GM18505 (cell line): ENCODE measurements around the gene GRIN2C.

Experiments used
- ATAC-seq: cut with Tn5 transposase; IDR thresholded peaks from one replicate; pipeline ENCODE4 v1.9.1; 2021; ENCODE audit not compliant: unreplicated experiment
- POLR2A ChIP-seq: IDR thresholded peaks from 4 replicates; pipeline ENCODE4 v1.6.1; 2011; ENCODE audit warnings: borderline replicate concordance; ENCODE audit not compliant: insufficient read depth, insufficient read length; ENCODE audit errors: extremely low read depth

The GRIN2C gene

GRCh38 chr17:74892013-74892841 is 32.5 kb upstream of the GRIN2C start:
- ATAC-seq, result no peak
- TF ChIP-seq POLR2A, result no peak

DNA sequence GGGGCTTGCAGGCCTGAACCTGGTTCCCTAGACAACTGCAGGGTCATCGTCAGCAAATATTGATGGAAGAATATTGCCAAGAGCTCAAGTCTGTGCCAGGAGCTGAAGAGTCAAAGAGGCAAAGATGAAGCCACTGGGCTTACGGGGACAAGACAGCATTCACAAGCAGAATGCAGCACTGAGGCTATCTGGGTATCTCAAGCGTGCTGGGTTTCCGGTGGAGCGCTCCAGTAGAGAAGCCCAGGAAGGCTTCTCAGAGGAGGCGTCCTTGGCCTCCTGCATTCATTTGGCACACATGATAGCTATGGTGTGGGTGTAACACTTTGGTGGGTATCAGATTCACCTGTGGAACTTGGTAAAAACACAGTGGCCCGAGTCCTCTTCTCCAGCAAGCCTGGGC is 30.9 kb upstream of the GRIN2C start:
- no peak for TF ChIP-seq POLR2A
- no peak for ATAC-seq

DNA sequence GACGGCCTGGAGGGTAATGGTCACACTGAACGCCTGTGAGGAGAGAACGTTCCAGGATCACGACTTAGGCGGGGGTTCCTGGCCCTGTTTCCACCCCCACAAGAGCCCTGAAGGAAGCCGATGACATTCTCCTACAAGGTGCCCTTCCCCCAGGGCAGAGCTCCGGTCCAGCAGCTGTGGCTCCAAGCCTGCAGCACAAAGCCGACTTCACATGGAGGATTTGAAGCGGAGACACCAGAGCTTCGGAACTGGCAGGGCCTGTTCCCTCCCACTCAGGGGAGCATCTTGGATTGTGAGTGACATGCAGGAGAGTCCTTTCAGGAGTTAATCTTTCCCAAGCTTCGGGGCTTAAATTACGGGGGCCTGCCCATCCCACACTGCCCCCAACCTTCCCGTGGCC is 28.8 kb upstream of the GRIN2C start:
- ATAC-seq, result no peak
- TF ChIP-seq POLR2A, result no peak

- no peak for TF ChIP-seq POLR2A
- no peak for ATAC-seq
Observed at GRCh38 chr17:74883241-74883745, 23.6 kb upstream of the GRIN2C start.

GRCh38 chr17:74882517-74883240 is 23.0 kb upstream of the GRIN2C start:
- no peak for ATAC-seq
- TF ChIP-seq POLR2A, result no peak

GRCh38 chr17:74881073-74881472 is 21.4 kb upstream of the GRIN2C start:
- no peak for TF ChIP-seq POLR2A
- ATAC-seq, result no peak

- no peak for TF ChIP-seq POLR2A
- ATAC-seq, result no peak
Observed at GRCh38 chr17:74879308-74879707, 19.6 kb upstream of the GRIN2C start.

GRCh38 chr17:74878658-74879057 is 19.0 kb upstream of the GRIN2C start:
- TF ChIP-seq POLR2A, result no peak
- no peak for ATAC-seq

GRCh38 chr17:74877592-74878548 is 18.2 kb upstream of the GRIN2C start:
- no peak for ATAC-seq
- TF ChIP-seq POLR2A, result no peak

DNA sequence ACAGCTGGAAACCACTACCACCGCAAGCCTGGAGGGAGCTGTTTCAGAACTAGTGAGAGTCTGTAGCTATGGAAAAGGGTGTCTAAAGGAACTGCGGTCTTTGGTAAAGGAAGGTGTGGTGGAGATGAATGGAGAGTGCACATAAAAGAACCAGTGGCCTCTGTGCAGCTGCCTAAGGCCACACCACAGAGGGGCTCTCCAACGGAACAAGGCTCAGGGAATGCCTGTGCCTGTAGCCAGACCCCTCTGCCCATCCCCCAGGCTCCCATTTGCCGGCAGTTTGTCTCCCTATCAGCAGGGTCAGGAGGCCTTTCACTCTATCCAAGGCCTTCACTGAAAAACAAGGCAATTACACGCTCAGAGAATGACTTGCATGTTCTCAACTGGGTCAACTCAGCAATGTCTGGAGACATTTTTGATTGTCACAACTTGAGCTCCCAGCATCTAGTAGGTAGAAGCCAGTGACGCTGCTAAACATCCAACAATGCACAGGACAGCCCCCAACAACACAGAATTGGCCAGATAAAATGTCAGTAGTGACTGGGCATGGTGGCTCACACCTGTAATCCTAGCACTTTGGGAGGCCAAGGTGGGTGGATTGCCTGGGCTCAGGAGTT is 16.4 kb upstream of the GRIN2C start:
- no peak for TF ChIP-seq POLR2A
- ATAC-seq, result no peak

DNA sequence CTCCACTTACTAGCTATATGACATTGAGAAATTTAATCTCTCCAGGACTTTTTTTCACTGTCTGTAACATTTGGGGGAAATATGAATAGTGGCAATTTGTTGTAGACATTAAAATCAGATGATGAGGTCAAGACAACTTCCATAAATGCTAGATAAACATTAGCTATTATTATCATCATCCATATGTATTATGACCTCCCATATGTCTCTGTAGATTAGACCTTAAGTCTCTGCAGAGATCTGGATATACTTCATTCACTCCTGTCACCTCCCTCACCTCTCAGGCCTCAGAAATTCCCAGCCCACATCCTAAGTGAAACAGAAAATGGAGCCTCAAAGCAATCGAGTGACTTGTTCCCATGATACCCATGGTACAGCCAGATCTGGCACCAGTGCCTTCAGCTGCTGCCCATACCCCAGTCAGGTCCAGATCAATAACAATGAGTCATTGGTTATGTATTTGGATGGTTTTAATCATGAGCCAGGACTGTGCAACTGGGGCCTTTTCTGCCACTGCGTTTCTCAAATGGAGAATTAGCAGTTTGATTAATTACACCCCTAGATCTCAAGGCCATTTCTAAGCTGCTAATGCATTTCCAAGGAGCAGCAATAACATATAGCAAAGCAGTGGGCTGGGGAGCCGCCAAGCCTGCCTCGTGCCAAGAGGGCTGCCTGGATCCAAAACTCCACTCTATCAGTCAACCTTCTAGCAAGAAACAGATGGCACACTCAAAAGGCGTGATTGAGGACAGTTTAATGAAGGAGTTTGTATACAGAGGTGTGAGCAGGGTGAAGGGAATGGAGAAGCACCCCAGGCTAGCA is 15.7 kb upstream of the GRIN2C start:
- no peak for ATAC-seq
- no peak for TF ChIP-seq POLR2A

DNA sequence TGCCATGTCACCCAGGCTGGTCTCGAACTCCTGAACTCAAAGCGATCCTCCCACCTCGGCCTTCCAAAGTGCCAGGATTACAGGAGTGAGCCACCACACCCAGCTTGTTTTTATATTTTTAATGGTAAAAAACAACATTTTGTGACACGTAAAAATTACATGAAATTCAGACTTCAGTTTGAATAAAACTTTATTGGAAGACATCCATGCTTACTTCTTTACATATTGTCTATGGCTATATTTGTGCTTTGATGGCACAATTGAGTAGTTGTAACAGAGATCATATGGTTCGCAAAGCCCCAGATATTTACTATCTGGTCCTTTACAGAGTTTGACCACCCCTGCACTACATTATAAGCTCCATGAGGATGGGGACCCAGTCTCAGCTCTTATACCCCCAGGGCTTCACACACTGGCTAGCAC is 14.9 kb upstream of the GRIN2C start:
- ATAC-seq, result no peak

GRCh38 chr17:74873874-74874614 is 14.4 kb upstream of the GRIN2C start:
- no peak for ATAC-seq
- no peak for TF ChIP-seq POLR2A

More for the DNA sequence above, 14.9 kb upstream of the GRIN2C start:
- no peak for TF ChIP-seq POLR2A
